HepG2 (cell line): ENCODE measurements around the gene CCDC97. TPM values are rescaled to one million over a fixed set of nuclear protein-coding genes. Genes with fewer than 3 reads are reported as not detected.
A peak's percentile ranks its signal among the peaks of the same experiment; 100 is the strongest.

Experiments
- ARNTL ChIP-seq: sonication (generic); formaldehyde crosslinking; IDR thresholded peaks from 2 replicates; pipeline ENCODE4 v1.4.0; 2020; ENCODE audit warnings: mild to moderate bottlenecking, missing genetic modification reagents
- ATF6 ChIP-seq: sonication (generic); formaldehyde crosslinking; conservative IDR thresholded peaks from 2 replicates; pipeline ENCODE4 v1.4.0; 2020; ENCODE audit warnings: missing genetic modification reagents
- CEBPG ChIP-seq: IDR thresholded peaks from 2 replicates; pipeline ENCODE4 v1.6.1; 2016
- DNMT3B ChIP-seq: conservative IDR thresholded peaks from 2 replicates; pipeline ENCODE4 v1.6.1; 2016; ENCODE audit warnings: missing biosample characterization, control low read depth
- GATAD2A ChIP-seq: IDR thresholded peaks from 2 replicates; pipeline ENCODE4 v1.6.1; 2016
- KDM6A ChIP-seq: IDR thresholded peaks from 2 replicates; pipeline ENCODE4 v1.6.1; 2016; ENCODE audit warnings: low read depth
- LCORL ChIP-seq, 2 experiments: fragments of 450-650 bp in 1 of 2; sonication (generic) in 1 of 2; formaldehyde crosslinking in 1 of 2; IDR thresholded peaks; 2 replicates each; pipeline versions ENCODE4 v1.5.0 to v1.6.1; 2017 to 2020; ENCODE audit warnings: antibody characterized with exemption in 1 of 2, missing genetic modification reagents in 1 of 2
- MATR3 ChIP-seq: sonication (generic); formaldehyde crosslinking; IDR thresholded peaks from 2 replicates; pipeline ENCODE4 v1.4.0; 2020; ENCODE audit warnings: missing genetic modification reagents
- MEIS1 ChIP-seq: sonication (generic); formaldehyde crosslinking; IDR thresholded peaks from 2 replicates; pipeline ENCODE4 v1.9.0; 2021; ENCODE audit warnings: mild to moderate bottlenecking, missing genetic modification reagents, moderate library complexity, borderline replicate concordance
- NFRKB ChIP-seq: fragments of 450-650 bp; IDR thresholded peaks from 2 replicates; pipeline ENCODE4 v1.6.1; 2017
- RORA ChIP-seq: sonication (generic); formaldehyde crosslinking; IDR thresholded peaks from 2 replicates; pipeline ENCODE4 v1.5.0; 2020; ENCODE audit warnings: mild to moderate bottlenecking, missing genetic modification reagents, moderate library complexity
- SALL2 ChIP-seq: sonication (generic); formaldehyde crosslinking; IDR thresholded peaks from 2 replicates; pipeline ENCODE4 v1.8.1; 2023; ENCODE audit warnings: mild to moderate bottlenecking, missing genetic modification reagents, inconsistent platforms
- STAG1 ChIP-seq: sonication (generic); formaldehyde crosslinking; IDR thresholded peaks from 2 replicates; pipeline ENCODE4 v1.4.0; 2020; ENCODE audit warnings: missing genetic modification reagents
- ZBED4 ChIP-seq: sonication (generic); formaldehyde crosslinking; IDR thresholded peaks from 2 replicates; pipeline ENCODE4 v1.4.0; 2020; ENCODE audit warnings: missing genetic modification reagents, borderline replicate concordance
- ZFP37 ChIP-seq: sonication (generic); formaldehyde crosslinking; IDR thresholded peaks from 2 replicates; pipeline ENCODE4 v1.4.0; 2020; ENCODE audit warnings: missing genetic modification reagents, borderline replicate concordance
- ZNF101 ChIP-seq: sonication (generic); formaldehyde crosslinking; IDR thresholded peaks from 2 replicates; pipeline ENCODE4 v1.4.0; 2020; ENCODE audit warnings: mild to moderate bottlenecking, low read depth, missing genetic modification reagents, borderline replicate concordance
- ZNF143 ChIP-seq: sonication (generic); formaldehyde crosslinking; IDR thresholded peaks from 2 replicates; pipeline ENCODE4 v1.4.0; 2020; ENCODE audit warnings: missing genetic modification reagents
- ZNF337 ChIP-seq: sonication (generic); formaldehyde crosslinking; IDR thresholded peaks from 2 replicates; pipeline ENCODE4 v1.5.1; 2020; ENCODE audit warnings: missing genetic modification reagents, low read depth, mild to moderate bottlenecking, borderline replicate concordance
- ZNF546 ChIP-seq: sonication (generic); formaldehyde crosslinking; conservative IDR thresholded peaks from 2 replicates; pipeline ENCODE4 v1.8.1; 2023; ENCODE audit warnings: mild to moderate bottlenecking, missing genetic modification reagents
- ZNF562 ChIP-seq: sonication (generic); formaldehyde crosslinking; IDR thresholded peaks from 2 replicates; pipeline ENCODE4 v1.8.0; 2022; ENCODE audit warnings: missing genetic modification reagents, borderline replicate concordance
- ZNF577 ChIP-seq: sonication (generic); formaldehyde crosslinking; IDR thresholded peaks from 2 replicates; pipeline ENCODE4 v1.4.0; 2020; ENCODE audit warnings: mild to moderate bottlenecking, low read depth, missing genetic modification reagents, borderline replicate concordance
- ZNF660 ChIP-seq: sonication (generic); formaldehyde crosslinking; IDR thresholded peaks from 2 replicates; pipeline ENCODE4 v1.5.1; 2020; ENCODE audit warnings: mild to moderate bottlenecking, low read depth, missing genetic modification reagents, borderline replicate concordance
- ZNF770 ChIP-seq: sonication (generic); formaldehyde crosslinking; IDR thresholded peaks from 2 replicates; pipeline ENCODE4 v1.5.0; 2020; ENCODE audit warnings: mild to moderate bottlenecking, missing genetic modification reagents
- ZSCAN29 ChIP-seq: sonication (generic); formaldehyde crosslinking; conservative IDR thresholded peaks from 2 replicates; pipeline ENCODE4 v1.4.0; 2020; ENCODE audit warnings: mild to moderate bottlenecking, missing genetic modification reagents
- polyA plus RNA-seq, 8 experiments: library from polyadenylated mRNA; depleted of rRNA in 3 of 8; stranded (reverse) in 7 of 8; unstranded in 1 of 8; fragments of >200 nt; fragmentation: Illumina TruSeq in 4 of 8; extraction: Trizol in 4 of 8; gene quantifications; 2 replicates each; pipeline versions ENCODE4 v1.2.1 to v1.2.3, GENCODE V29; 2011 to 2016; ENCODE audit warnings: low read depth in 4 of 8, missing spikeins in 1 of 8, mixed read lengths in 1 of 8; ENCODE audit not compliant: insufficient read depth in 1 of 8
- total RNA-seq, 5 experiments: library from RNA; depleted of rRNA; stranded (reverse); fragments of >200 nt; fragmentation: Illumina TruSeq; extraction: Trizol; gene quantifications; 2 replicates each; pipeline ENCODE4 v1.2.3, GENCODE V29; 2016; ENCODE audit warnings: low read depth in 1 of 5

The CCDC97 gene
- total and polyA plus RNA-seq, 2 of the 13 experiments (the other 11 are each of a cell fraction or from before 2014, with no cell fraction given) = 6.2 to 7.3 TPM

- TF ChIP-seq ZNF143 (no peak), STAG1 (CRISPR knock-in tag) (no peak), ZNF770 (no peak; the same call in 1 of the 2 replicates), NFRKB (no peak), SALL2 (no peak), ZSCAN29 (CRISPR knock-in tag) (0 out of 2 replicates have a peak, but pooled peaks have one; percentile 37), DNMT3B (CRISPR knock-in tag) (no peak), ARNTL (CRISPR knock-in tag) (no peak), CEBPG (CRISPR knock-in tag) (no peak), ZNF337 (no peak), ATF6 (no peak), ZNF546 (CRISPR knock-in tag) (no peak), MEIS1 (CRISPR knock-in tag) (no peak; the same call in 1 of the 2 replicates), ZBED4 (no peak; the same call in 1 of the 2 replicates), MATR3 (CRISPR knock-in tag) (no peak), KDM6A (CRISPR knock-in tag) (0 out of 2 replicates have a peak, but pooled peaks have one; percentile 31), ZNF101 (no peak), GATAD2A (CRISPR knock-in tag) (peak; percentile 70), ZNF660 (CRISPR knock-in tag) (no peak), ZNF577 (CRISPR knock-in tag) (no peak), ZNF562 (no peak), RORA (CRISPR knock-in tag) (no peak), ZFP37 (CRISPR knock-in tag) (no peak), LCORL (IDR thresholded peaks at IDR 0.05) (peak; percentile 37; the same call in 1 of the 2 replicates), LCORL (CRISPR knock-in tag; IDR thresholded peaks at IDR 0.05) (peak; percentile 98)
Measured at GRCh38 chr19:41323430-41324125, 13.6 kb downstream of the CCDC97 start (continued).
